Naive thymus-derived CD8-positive, alpha-beta T cell (primary cell): ENCODE results near the gene SLC2A13. TPM values are rescaled to one million over a fixed set of nuclear protein-coding genes. Genes with fewer than 3 reads are reported as not detected.
"Not testable (repeated sequence)": the region's sequence is repeated elsewhere in the genome, so short reads cannot be mapped to it uniquely, and the experiment has no call there.

Source experiments
- ATAC-seq, 2 donors: fragments of 150-1000 bp; cut with Tn5 transposase in 1 of 2; sonication (Bioruptor Pico), chemical (Tn5 transposase) in 1 of 2; 1 replicate in 1 of 2; 2 replicates in 1 of 2; pipeline ENCODE4 v1.10.0; 2021; ENCODE audit warnings: mild to moderate bottlenecking in 2 of 2, moderate library complexity in 2 of 2
- POLR2A ChIA-PET: fragments of 350-600 bp; sonication (Branson Sonifier 250); formaldehyde crosslinking; loops from one replicate; lab custom pipeline; 2021; ENCODE audit warnings: antibody characterized with exemption; lab: Charles Lee
- DNase-seq, 10 donors: peaks; one replicate each; pipeline versions ENCODE4 v3.0.0 to v3.0.0-alpha.2; 2020 to 2022
- H3K27ac Mint-ChIP-seq, 10 donors: one replicate each; pipeline ENCODE4 v1.8.0; 2020 to 2022; ENCODE audit warnings: mild to moderate bottlenecking in 10 of 10, mixed read lengths in 10 of 10, moderate library complexity in 4 of 10, inconsistent platforms in 1 of 10
- H3K27me3 Mint-ChIP-seq, 5 donors: one replicate each; pipeline ENCODE4 v1.8.0; 2021 to 2022; ENCODE audit warnings: mixed read lengths in 5 of 5
- H3K36me3 Mint-ChIP-seq, 3 donors: one replicate each; pipeline ENCODE4 v1.8.0; 2020 to 2022; ENCODE audit warnings: mixed read lengths in 3 of 3, mild to moderate bottlenecking in 2 of 3, inconsistent platforms in 1 of 3
- H3K4me1 Mint-ChIP-seq, 4 donors: one replicate each; pipeline ENCODE4 v1.8.0; 2021 to 2022; ENCODE audit warnings: mixed read lengths in 4 of 4
- H3K4me3 Mint-ChIP-seq, 10 donors: one replicate each; pipeline ENCODE4 v1.8.0; 2020 to 2022; ENCODE audit warnings: mild to moderate bottlenecking in 10 of 10, mixed read lengths in 10 of 10, moderate library complexity in 6 of 10, inconsistent platforms in 1 of 10
- H3K9me3 Mint-ChIP-seq, 9 donors: one replicate each; pipeline ENCODE4 v1.8.0; 2020 to 2022; ENCODE audit warnings: mixed read lengths in 9 of 9, mild to moderate bottlenecking in 3 of 9, inconsistent platforms in 1 of 9, moderate library complexity in 1 of 9
- polyA plus RNA-seq, 3 donors: library from polyadenylated mRNA; unstranded; fragments of 300-500 nt; fragmentation: Illumina TruSeq; gene quantifications; one replicate each; pipeline ENCODE4 v1.2.3, GENCODE V29; 2021
- total RNA-seq, 8 experiments: library from RNA in 2 of 8; stranded (reverse) in 2 of 8; gene quantifications; one replicate each; pipeline ENCODE4 v1.2.3 and lab custom pipeline; 2021 to 2026

The SLC2A13 gene
- total and polyA plus RNA-seq, 5 experiments from 2014 or later, result 1.4 to 7.6 (median 1.6) TPM

- no peaks in the 10 kb centered on the region for H3K36me3 Mint-ChIP-seq
- ATAC-seq, result no peak
- no peak overlapping the region for H3K27ac Mint-ChIP-seq
- no peaks in the 10 kb centered on the region for H3K27me3 Mint-ChIP-seq
- POLR2A ChIA-PET, result no interaction called here
- no peak overlapping the region for H3K4me3 Mint-ChIP-seq
- H3K9me3 Mint-ChIP-seq, result no peaks in the 10 kb centered on the region
- DNase-seq, result no peak
- H3K4me1 Mint-ChIP-seq, result no peaks in the 10 kb centered on the region
Measured at GRCh38 chr12:40054555-40055227, 51.2 kb downstream of the SLC2A13 start.

GRCh38 chr12:40049268-40049667, 56.6 kb downstream of the SLC2A13 start:
- Mint-ChIP-seq H3K27ac (no peak overlapping the region), H3K4me1 (no peaks in the 10 kb centered on the region), H3K36me3 (peaks cover 0 to 3% (median 0%) of the 10 kb centered on the region in 3 donors), H3K4me3 (no peak overlapping the region), H3K9me3 (no peaks in the 10 kb centered on the region), H3K27me3 (no peaks in the 10 kb centered on the region)
- POLR2A ChIA-PET, result no interaction called here
- no peak for DNase-seq
- no peak for ATAC-seq

GRCh38 chr12:40047002-40047401, 58.9 kb downstream of the SLC2A13 start:
- H3K4me3 Mint-ChIP-seq, H3K36me3 Mint-ChIP-seq, ATAC-seq, H3K27ac Mint-ChIP-seq, H3K27me3 Mint-ChIP-seq, H3K4me1 Mint-ChIP-seq, H3K9me3 Mint-ChIP-seq, DNase-seq, POLR2A ChIA-PET: not testable (repeated sequence)

GRCh38 chr12:40045656-40046055, 60.2 kb downstream of the SLC2A13 start:
- no peaks in the 10 kb centered on the region for H3K27me3 Mint-ChIP-seq
- no peak overlapping the region for H3K27ac Mint-ChIP-seq
- peaks cover 3 to 6% (median 4%) of the 10 kb centered on the region in 3 donors for H3K36me3 Mint-ChIP-seq
- POLR2A ChIA-PET, result no interaction called here
- no peak overlapping the region for H3K4me3 Mint-ChIP-seq
- H3K9me3 Mint-ChIP-seq, result no peaks in the 10 kb centered on the region
- H3K4me1 Mint-ChIP-seq, result no peaks in the 10 kb centered on the region
- no peak for ATAC-seq
- no peak for DNase-seq

GRCh38 chr12:40044396-40044795, 61.5 kb downstream of the SLC2A13 start:
- no peaks in the 10 kb centered on the region for H3K27me3 Mint-ChIP-seq
- no peak overlapping the region for H3K4me3 Mint-ChIP-seq
- DNase-seq (no peak), ATAC-seq (no peak)
- no peaks in the 10 kb centered on the region for H3K9me3 Mint-ChIP-seq
- peaks cover 3 to 6% (median 4%) of the 10 kb centered on the region in 3 donors for H3K36me3 Mint-ChIP-seq
- no peak overlapping the region for H3K27ac Mint-ChIP-seq
- peaks cover 0 to 2% (median 0%) of the 10 kb centered on the region in 4 donors for H3K4me1 Mint-ChIP-seq
- POLR2A ChIA-PET, result no interaction called here

GRCh38 chr12:40039598-40039997, 66.3 kb downstream of the SLC2A13 start:
- H3K36me3 Mint-ChIP-seq, result peaks cover 3 to 4% (median 3%) of the 10 kb centered on the region in 3 donors
- DNase-seq (no peak), ATAC-seq (no peak)
- no peak overlapping the region for H3K27ac Mint-ChIP-seq
- POLR2A ChIA-PET, result no interaction called here
- H3K9me3 Mint-ChIP-seq, result no peaks in the 10 kb centered on the region
- H3K4me3 Mint-ChIP-seq, result no peak overlapping the region
- H3K27me3 Mint-ChIP-seq, result no peaks in the 10 kb centered on the region
- peaks cover 0 to 2% (median 0%) of the 10 kb centered on the region in 4 donors for H3K4me1 Mint-ChIP-seq

- Mint-ChIP-seq H3K4me1 (peaks cover 0 to 2% (median 0%) of the 10 kb centered on the region in 4 donors), H3K4me3 (no peak overlapping the region), H3K27me3 (no peaks in the 10 kb centered on the region), H3K36me3 (peaks cover 3 to 4% (median 3%) of the 10 kb centered on the region in 3 donors), H3K9me3 (no peaks in the 10 kb centered on the region), H3K27ac (no peak overlapping the region)
- no peak for ATAC-seq
- POLR2A ChIA-PET, result no interaction called here
- no peak for DNase-seq
Measured at GRCh38 chr12:40038619-40039018, 67.3 kb downstream of the SLC2A13 start.

- no peak overlapping the region for H3K27ac Mint-ChIP-seq
- DNase-seq (no peak), ATAC-seq (no peak)
- no peaks in the 10 kb centered on the region for H3K36me3 Mint-ChIP-seq
- no peaks in the 10 kb centered on the region for H3K4me1 Mint-ChIP-seq
- H3K9me3 Mint-ChIP-seq, result no peaks in the 10 kb centered on the region
- POLR2A ChIA-PET, result no interaction called here
- H3K4me3 Mint-ChIP-seq, result no peak overlapping the region
- H3K27me3 Mint-ChIP-seq, result no peaks in the 10 kb centered on the region
Measured at GRCh38 chr12:40034712-40035111, 71.2 kb downstream of the SLC2A13 start.

GRCh38 chr12:40034156-40034555, 71.7 kb downstream of the SLC2A13 start:
- ATAC-seq (no peak), DNase-seq (no peak)
- Mint-ChIP-seq H3K27ac (no peak overlapping the region), H3K9me3 (no peaks in the 10 kb centered on the region), H3K36me3 (no peaks in the 10 kb centered on the region), H3K4me3 (no peak overlapping the region), H3K27me3 (no peaks in the 10 kb centered on the region), H3K4me1 (no peaks in the 10 kb centered on the region)
- POLR2A ChIA-PET, result no interaction called here

- Mint-ChIP-seq H3K4me3 (no peak overlapping the region), H3K36me3 (peaks cover 0 to 3% (median 0%) of the 10 kb centered on the region in 3 donors), H3K4me1 (no peaks in the 10 kb centered on the region), H3K27ac (no peak overlapping the region), H3K27me3 (no peaks in the 10 kb centered on the region), H3K9me3 (no peaks in the 10 kb centered on the region)
- POLR2A ChIA-PET, result no interaction called here
- DNase-seq, result no peak
- ATAC-seq, result no peak
Measured at GRCh38 chr12:40033242-40033630, 72.6 kb downstream of the SLC2A13 start.

- Mint-ChIP-seq H3K4me1 (no peaks in the 10 kb centered on the region), H3K36me3 (peaks cover 0 to 6% (median 2%) of the 10 kb centered on the region in 3 donors), H3K27ac (no peak overlapping the region), H3K4me3 (no peak overlapping the region), H3K27me3 (no peaks in the 10 kb centered on the region), H3K9me3 (no peaks in the 10 kb centered on the region)
- POLR2A ChIA-PET, result no interaction called here
- DNase-seq (no peak), ATAC-seq (no peak)
Measured at GRCh38 chr12:40032433-40033241, 73.2 kb downstream of the SLC2A13 start.

- H3K9me3 Mint-ChIP-seq, result no peaks in the 10 kb centered on the region
- H3K27me3 Mint-ChIP-seq, result no peaks in the 10 kb centered on the region
- H3K4me1 Mint-ChIP-seq, result no peaks in the 10 kb centered on the region
- no peak overlapping the region for H3K4me3 Mint-ChIP-seq
- no peak overlapping the region for H3K27ac Mint-ChIP-seq
- POLR2A ChIA-PET, result no interaction called here
- no peak for DNase-seq
- ATAC-seq, result no peak
- H3K36me3 Mint-ChIP-seq, result peaks cover 0 to 8% (median 8%) of the 10 kb centered on the region in 3 donors
Measured at GRCh38 chr12:40031965-40032364, 73.9 kb downstream of the SLC2A13 start.

- ATAC-seq, H3K9me3 Mint-ChIP-seq, H3K27me3 Mint-ChIP-seq, H3K36me3 Mint-ChIP-seq, POLR2A ChIA-PET, H3K4me1 Mint-ChIP-seq, DNase-seq, H3K27ac Mint-ChIP-seq, H3K4me3 Mint-ChIP-seq: not testable (repeated sequence)
Measured at GRCh38 chr12:40030970-40031369, 74.9 kb downstream of the SLC2A13 start.
